Kidney (tissue), 22 donors: ENCODE results near the gene CYP39A1. TPM values are rescaled to one million over a fixed set of nuclear protein-coding genes. Genes with fewer than 3 reads are reported as not detected.
A peak's percentile ranks its signal among the peaks of the same experiment; 100 is the strongest.

ENCODE experiments used
- DNase-seq, 5 donors: peaks; one replicate each; pipeline ENCODE4 v3.0.0-alpha.2; 2013 to 2020
- FAIRE-seq: peaks from 2 replicates; lab custom pipeline; 2012; peaks lifted over from hg19 to GRCh38; lab: Jason Lieb, UNC
- H3K27ac ChIP-seq, 2 donors: one replicate each; pipeline ENCODE4 v1.7.0; 2013; ENCODE audit warnings: low read depth in 2 of 2, low read length in 2 of 2, inconsistent platforms in 1 of 2
- H3K27me3 ChIP-seq: one replicate; pipeline ENCODE4 v1.7.1; 2013; ENCODE audit warnings: low read length, inconsistent platforms; ENCODE audit not compliant: control insufficient read depth, insufficient read depth
- H3K36me3 ChIP-seq, 3 donors: one replicate each; pipeline versions ENCODE4 v1.7.0 to v1.7.1; 2013; ENCODE audit warnings: low read length in 3 of 3, control low read depth in 1 of 3, inconsistent platforms in 1 of 3; ENCODE audit not compliant: insufficient read depth in 3 of 3, control insufficient read depth in 2 of 3
- H3K4me1 ChIP-seq, 3 donors: one replicate each; pipeline versions ENCODE4 v1.7.0 to v1.7.1; 2013; ENCODE audit warnings: low read length in 3 of 3, inconsistent platforms in 1 of 3, low read depth in 1 of 3; ENCODE audit not compliant: control insufficient read depth in 2 of 3, insufficient read depth in 2 of 3
- H3K4me3 ChIP-seq, 3 donors: one replicate each; pipeline versions ENCODE4 v1.7.0 to v1.8.1; 2013; ENCODE audit warnings: low read length in 3 of 3, control low read depth in 1 of 3, inconsistent platforms in 1 of 3
- H3K9ac ChIP-seq, 3 donors: one replicate each; pipeline versions ENCODE4 v1.7.0 to v1.7.1; 2013; ENCODE audit warnings: low read length in 3 of 3, control low read depth in 1 of 3, inconsistent platforms in 1 of 3
- H3K9me3 ChIP-seq, 3 donors: one replicate each; pipeline versions ENCODE4 v1.7.0 to v1.7.1; 2013; ENCODE audit warnings: low read length in 3 of 3, control low read depth in 1 of 3, inconsistent platforms in 1 of 3; ENCODE audit not compliant: control insufficient read depth in 2 of 3, insufficient read depth in 1 of 3
- CTCF ChIP-seq: IDR thresholded peaks from 3 replicates; pipeline ENCODE4 v1.5.1; 2012; ENCODE audit warnings: mild to moderate bottlenecking, moderate library complexity, borderline replicate concordance; ENCODE audit not compliant: insufficient read depth; ENCODE audit errors: extremely low read depth
- intact Hi-C: fragments of 100-400 bp; cut with DNase I; formaldehyde crosslinking; loops from one replicate; pipeline ENCODE4 v1.11.1; 2022
- long read RNA-seq, 10 donors: library from polyadenylated mRNA in 1 of 10; unstranded in 1 of 10; transcript quantifications; one replicate each; pipeline ENCODE4 v2.0.0 and lab custom pipeline, GENCODE V29; 2021 to 2026
- polyA plus RNA-seq: library from polyadenylated mRNA; stranded (reverse); fragments of 350-450 nt; fragmentation: Illumina TruSeq; extraction: RNeasy Lipid Tissue Mini Kit (QIAGEN cat#74804); gene quantifications from one replicate; pipeline ENCODE4 v1.2.3, GENCODE V29; 2014; ENCODE audit warnings: low read depth, low replicate concordance; ENCODE audit not compliant: insufficient read depth
- total RNA-seq: library from RNA; stranded (reverse); fragmentation: NEBNext Ultra II Directional; extraction: Animal tissue kit (Norgen Biotek cat#: 25700); gene quantifications from one replicate; pipeline ENCODE4 v1.2.1, GENCODE V29; 2021
- donor health status: control.
- donor health status: control.
- donor health status: control.
- donor health status: control.
- donor health status: control.
- donor health status: DM: yes; HTN: yes; CAD: no.
- donor health status: Normal renal cell carcinoma (clear cell type).

Gene CYP39A1
- total RNA-seq: 6.0 TPM
- 8.7 TPM for polyA plus RNA-seq
- long read RNA-seq, donor 1, partial matches to known transcripts: 0 of 3 reads
- long read RNA-seq, donor 1, other reads (novel, unspliced or antisense): 0 of 3 reads
- long read RNA-seq, donor 2: 0 reads
- long read RNA-seq, donor 3: 0 reads
- long read RNA-seq, donor 4, partial matches to known transcripts: 10 of 10 reads
- long read RNA-seq, donor 4, other reads (novel, unspliced or antisense): 0 of 10 reads
- long read RNA-seq, donor 5: 0 reads
- long read RNA-seq, donor 6: 0 reads
- long read RNA-seq, donor 7, partial matches to known transcripts: 0 of 1 reads
- long read RNA-seq, donor 7, other reads (novel, unspliced or antisense): 1 of 1 reads
- long read RNA-seq, donor 8: 0 reads
- long read RNA-seq, donor 9: 0 reads
- long read RNA-seq, donor 10: 0 reads

GRCh38 chr6:46652603-46653438, at the start of gene CYP39A1, which contains the start of gene SLC25A27:
Gene CYP39A1 (minus strand): TSS chr6:46652818. CDS start chr6:46652582, 236 bp downstream.
Gene SLC25A27 (plus strand): TSS chr6:46652975. CDS start chr6:46653193, 218 bp downstream.
- no peaks in the 10 kb centered on the region for H3K27me3 ChIP-seq
- H3K9me3 ChIP-seq: no peaks in the 10 kb centered on the region
- H3K36me3 ChIP-seq: no peaks in the 10 kb centered on the region
- FAIRE-seq (peak; percentile 93), DNase-seq (peak; percentile 95 to 98 (median 97))
- no peak for TF ChIP-seq CTCF
- H3K27ac ChIP-seq: peak within 1 kb of the TSS; percentile 87 to 95
- H3K4me3 ChIP-seq: peak within 1 kb of the TSS; percentile 93 to 98 (median 93)
- peak within 1 kb of the TSS; percentile 83 to 87 (median 83) for H3K9ac ChIP-seq
- peaks cover 0 to 4% (median 0%) of the 10 kb centered on the region in 3 donors for H3K4me1 ChIP-seq
- intact Hi-C loops: no loop called here

- Histone ChIP-seq H3K36me3 (no peaks in the 10 kb centered on the region), H3K9ac (no peak overlapping the region), H3K4me1 (no peaks in the 10 kb centered on the region), H3K4me3 (no peak overlapping the region), H3K27ac (no peak overlapping the region), H3K9me3 (no peaks in the 10 kb centered on the region), H3K27me3 (no peaks in the 10 kb centered on the region)
- intact Hi-C loops: no loop called here
- no peak for FAIRE-seq
- TF ChIP-seq CTCF: no peak
- DNase-seq: no peak
These were observed 47.4 kb upstream of the CYP39A1 start for GRCh38 chr6:46699970-46700369.

- Histone ChIP-seq H3K36me3 (no peaks in the 10 kb centered on the region), H3K9ac (no peak overlapping the region), H3K4me1 (no peaks in the 10 kb centered on the region), H3K9me3 (no peaks in the 10 kb centered on the region), H3K4me3 (no peak overlapping the region), H3K27me3 (no peaks in the 10 kb centered on the region), H3K27ac (no peak overlapping the region)
- intact Hi-C loops: no loop called here
- TF ChIP-seq CTCF: no peak
- FAIRE-seq (no peak), DNase-seq (no peak)
These were observed 38.4 kb upstream of the CYP39A1 start for GRCh38 chr6:46690911-46691451.
